DMS53 treated with DMSO at 0.1 percent for 48 hours (cell line): ENCODE measurements around the gene EXT2.

Experiments
- DNase-seq: peaks from one replicate; lab custom pipeline; 2025; ENCODE audit not compliant: unreplicated experiment; lab: John Stamatoyannopoulos, UW

The EXT2 gene

DNA sequence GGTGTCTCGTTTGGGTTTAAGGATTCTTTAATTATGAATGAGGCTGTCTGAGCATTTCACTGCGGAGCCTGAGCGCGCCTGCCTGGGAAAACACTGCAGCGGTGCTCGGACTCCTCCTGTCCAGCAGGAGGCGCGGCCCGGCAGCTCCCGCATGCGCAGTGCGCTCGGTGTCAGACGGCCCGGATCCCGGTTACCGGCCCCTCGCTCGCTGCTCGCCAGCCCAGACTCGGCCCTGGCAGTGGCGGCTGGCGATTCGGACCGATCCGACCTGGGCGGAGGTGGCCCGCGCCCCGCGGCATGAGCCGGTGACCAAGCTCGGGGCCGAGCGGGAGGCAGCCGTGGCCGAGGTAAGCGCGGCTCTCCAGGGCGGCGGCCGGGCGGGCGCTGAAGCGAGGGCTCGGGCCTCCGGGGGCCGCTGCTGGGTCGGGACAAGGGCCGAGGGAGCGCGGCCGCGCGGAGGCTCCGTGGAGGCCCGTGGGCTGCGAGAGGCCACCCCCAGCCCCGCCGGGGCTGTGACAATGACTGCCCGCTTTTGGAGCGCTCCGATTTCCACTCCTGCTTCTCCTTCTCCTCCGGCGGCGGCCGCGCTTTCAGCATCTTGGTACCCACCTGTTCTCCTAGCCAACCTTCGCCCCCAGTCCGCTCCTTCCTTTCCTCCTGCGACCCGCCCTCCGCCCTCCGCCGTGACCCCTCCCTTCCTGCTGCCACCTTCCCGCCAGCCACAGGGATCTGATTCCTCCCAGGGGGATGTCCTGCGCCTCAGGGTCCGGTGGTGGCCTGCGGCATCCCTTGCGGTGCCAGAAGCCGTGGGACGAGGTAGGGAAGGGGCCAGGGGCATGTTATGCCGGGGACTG, at the start of gene EXT2:
Gene EXT2 (plus strand): TSS at position 173 of the 854 bp plus-strand sequence. CDS start 12,035 bp downstream, outside the sequence.
- peak; percentile 59 for DNase-seq

DNA sequence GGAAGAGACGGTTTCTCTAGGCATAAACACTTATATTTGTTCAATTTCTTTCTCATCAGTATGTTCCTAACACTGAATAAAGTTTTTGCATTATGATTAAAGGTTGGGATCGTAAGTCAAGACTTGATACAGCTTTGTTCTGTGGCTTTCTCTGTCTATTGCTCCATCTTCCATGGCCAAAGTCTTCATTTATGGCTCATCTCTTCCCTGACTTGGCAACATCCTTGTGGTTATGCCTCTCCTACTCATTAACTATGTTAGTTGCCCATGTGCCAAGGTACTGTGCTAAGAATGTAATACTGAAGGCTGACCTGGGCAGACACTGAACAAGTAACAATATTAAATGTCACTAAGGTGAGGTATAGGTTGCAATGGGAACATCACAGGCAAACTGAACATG, 49.3 kb upstream of the EXT2 start:
- DNase-seq, result no peak

DNA sequence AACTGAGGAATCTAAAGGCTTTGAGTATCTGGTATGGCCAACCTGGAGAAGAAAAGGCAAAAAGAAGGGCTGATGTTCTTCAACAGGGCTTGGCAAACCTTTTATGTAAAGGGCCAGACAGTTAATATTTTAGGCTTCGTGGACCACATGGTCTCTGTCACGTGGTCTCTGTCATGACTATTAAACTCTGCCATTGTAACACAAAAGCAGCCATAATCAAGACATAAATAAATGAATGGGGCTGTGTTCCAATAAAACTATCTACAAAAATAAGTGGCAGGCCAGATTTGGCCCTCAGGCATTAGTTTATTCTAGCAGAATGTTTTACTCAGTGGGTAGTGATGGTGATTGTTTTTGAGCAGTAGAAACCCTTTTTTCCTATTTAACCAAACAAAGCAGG, 48.2 kb upstream of the EXT2 start:
- DNase-seq, result no peak

DNA sequence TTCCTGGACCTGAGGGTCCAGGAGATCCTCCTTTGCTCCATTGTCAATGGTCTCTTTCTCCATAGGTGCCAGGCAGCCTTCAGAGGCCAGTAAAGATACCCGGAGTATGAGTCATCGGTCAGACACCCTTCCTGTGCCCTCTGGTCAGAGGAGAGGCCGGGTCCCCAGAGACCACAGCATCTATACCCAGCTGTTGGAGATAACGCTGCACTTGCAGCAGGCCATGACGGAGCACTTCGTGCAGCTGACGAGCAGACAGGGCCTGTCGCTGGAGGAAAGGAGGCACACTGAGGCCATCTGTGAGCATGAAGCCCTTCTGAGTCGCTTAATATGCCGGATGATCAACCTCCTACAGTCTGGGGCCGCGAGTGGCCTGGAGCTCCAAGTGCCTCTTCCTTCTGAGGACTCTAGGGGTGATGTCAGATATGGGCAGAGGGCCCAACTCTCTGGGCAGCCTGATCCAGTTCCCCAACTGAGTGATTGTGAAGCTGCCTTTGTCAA, 47.5 kb upstream of the EXT2 start, which contains the start of gene ACCSL:
Gene ACCSL (plus strand): TSS at position 51 of the 501 bp plus-strand sequence. CDS start 56 bp downstream, at position 107.
- no peak for DNase-seq

DNA sequence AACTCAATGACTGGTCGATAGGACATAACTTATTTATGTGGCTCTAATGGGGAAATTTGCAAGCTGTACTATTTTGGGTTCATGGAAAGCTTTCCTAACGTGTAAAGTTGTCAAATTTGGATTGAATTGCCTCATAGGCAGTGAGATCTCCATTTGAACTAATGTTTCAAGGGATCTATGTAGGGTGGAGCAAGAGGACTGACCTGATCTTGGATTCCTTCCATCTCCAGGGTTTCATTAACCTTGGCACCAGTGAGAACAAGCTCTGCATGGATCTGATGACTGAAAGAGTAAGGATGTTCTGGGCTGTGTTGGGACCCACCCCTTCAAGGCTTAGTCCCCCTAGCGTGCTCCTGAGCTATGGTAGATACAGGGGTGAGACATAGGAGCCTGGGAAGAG, 45.6 kb upstream of the EXT2 start:
- DNase-seq, result no peak

DNA sequence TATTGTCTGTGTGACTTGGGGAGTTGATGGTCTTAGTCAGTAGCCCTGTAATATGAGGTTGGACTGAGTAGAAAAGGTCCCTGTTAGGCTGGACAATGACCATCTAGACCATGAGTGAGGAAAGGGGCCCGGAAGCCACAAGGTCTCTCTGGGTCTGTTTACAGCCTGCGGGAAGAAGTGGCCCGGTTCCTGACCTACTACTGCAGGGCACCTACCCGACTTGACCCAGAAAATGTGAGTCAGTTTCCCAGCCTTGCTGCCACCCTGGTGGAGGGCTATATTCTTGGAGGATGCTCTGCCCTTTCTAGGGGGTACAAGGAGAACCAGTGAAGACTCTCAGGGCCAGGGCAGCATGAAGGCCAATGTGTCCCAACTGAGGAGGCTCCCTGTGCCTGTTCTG, 44.3 kb upstream of the EXT2 start:
- DNase-seq, result no peak

DNA sequence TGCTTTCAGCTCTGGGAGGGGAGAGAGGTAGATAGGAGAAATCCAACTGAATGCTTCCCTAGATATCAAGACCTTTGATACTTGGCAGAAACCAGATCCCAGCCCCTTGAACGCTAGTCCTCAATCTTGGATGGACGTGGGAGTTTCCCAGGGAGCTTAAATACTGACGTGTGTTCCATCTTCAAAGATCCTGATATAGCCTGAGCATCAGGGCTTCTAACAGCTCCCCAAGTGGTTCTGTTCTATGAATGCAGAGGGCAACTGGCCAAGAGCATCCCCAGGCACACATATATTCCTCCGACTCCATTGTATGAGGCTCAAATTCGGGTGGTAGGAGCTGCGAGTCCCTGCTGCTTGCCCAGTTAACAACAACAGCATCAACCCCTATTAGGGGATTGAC, 38.1 kb upstream of the EXT2 start:
- no peak for DNase-seq

DNA sequence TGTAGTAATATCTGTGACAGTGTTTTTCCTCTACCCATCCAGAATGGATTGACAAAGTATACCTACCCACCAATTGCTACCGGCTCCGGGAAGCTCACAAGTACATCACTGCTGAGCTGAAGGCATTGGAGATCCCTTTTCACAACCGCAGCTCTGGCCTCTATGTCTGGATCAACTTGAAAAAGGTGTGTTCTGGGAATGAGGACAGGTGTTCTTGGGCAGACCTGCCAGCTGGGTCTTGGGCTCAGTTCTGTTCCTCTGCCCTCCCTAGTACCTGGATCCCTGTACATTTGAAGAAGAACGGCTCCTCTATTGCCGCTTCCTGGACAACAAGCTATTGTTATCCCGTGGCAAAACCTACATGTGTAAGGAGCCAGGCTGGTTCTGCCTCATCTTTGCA, 37.2 kb upstream of the EXT2 start:
- no peak for DNase-seq

DNA sequence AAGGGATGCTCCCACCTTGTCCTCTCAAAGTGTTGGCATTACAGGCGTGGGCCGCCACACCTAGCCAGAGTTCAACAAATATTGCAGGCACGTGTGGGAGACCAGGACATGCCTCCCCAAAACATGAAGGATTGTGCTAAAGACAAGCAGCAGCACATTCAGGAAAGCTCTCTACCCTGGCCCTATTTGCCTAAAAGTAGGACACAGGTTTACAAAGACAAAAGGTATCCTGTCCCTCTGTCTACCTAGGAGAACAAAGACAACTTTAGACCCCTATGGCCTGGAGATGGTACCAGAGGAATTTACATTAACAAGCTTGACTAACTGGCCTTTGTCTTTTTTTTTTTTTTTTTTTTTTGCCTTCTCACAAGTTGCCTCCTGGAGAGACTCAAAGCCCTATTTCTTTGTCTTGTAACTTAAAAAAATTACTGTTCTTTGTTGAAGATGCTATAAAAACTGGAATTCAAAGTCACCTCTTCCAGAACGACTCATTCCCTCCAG, 30.3 kb upstream of the EXT2 start:
- DNase-seq, result no peak

DNA sequence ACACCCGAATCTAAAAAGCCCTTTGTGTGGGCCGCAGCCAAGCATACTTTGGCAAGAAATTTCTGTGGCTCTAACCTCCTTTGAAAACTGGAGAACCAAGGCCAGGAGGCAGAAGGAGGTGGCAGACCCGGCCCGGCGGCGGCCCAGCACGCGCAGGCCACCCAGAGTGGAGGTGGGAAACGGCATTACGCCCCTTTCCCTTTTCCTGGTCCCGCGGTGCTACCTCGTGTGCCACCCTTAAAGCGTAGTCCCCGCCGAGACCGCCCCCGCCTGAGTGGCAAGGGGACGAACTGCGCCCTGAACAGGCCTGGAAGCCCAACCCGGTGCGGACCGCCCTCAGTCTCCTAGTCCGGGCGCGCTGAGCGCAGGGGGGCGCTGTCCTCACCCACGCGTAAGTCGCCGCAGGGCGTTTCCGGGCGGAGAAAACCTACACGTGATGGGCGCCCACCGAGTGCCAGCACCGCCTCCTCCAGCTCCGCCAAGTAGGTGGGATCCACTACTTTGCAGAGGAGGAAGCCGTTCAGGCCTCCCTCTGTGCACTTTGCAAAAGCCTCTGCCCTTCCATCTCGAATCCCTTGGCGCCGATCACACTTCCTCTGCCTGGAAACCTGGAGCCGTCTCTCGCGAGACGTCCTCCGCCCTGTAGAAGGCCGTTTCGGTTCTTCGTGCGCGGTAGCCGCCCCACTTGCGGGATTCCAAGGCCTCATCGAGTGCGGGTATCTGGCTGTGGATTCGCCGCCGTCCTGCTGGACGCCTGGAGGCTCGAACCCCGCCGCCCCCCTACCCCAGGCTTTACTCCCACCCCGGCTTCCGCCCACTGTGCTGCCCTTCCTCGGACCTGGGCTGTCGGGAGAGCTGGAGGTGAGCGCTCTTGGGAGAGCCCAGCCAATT, 29.4 kb upstream of the EXT2 start, which contains the start of gene ACCS:
Gene ACCS (plus strand): TSS at position 430 of the 891 bp plus-strand sequence. CDS start 1,358 bp downstream, outside the sequence.
- DNase-seq, result peak; percentile 60

DNA sequence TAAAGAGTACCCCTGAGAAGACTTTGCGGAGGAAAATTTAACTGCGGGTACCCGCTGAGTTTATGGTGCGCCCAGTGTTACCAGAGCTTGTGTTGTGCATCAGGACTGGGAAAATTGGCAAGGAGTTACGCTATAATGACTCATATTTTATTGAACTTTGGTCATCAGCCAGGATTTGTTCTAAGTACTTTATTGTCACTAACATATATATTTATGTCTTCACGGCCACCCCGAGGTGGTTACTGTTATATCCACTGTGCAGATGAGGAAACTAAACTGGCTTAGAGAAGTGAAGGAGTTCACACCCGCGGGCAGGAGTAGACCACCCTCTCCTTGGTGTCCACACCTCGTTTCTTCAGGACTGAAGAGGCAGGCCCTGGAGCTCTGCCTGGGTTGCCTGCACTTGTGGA, 28.7 kb upstream of the EXT2 start:
- DNase-seq, result peak; percentile 0

DNA sequence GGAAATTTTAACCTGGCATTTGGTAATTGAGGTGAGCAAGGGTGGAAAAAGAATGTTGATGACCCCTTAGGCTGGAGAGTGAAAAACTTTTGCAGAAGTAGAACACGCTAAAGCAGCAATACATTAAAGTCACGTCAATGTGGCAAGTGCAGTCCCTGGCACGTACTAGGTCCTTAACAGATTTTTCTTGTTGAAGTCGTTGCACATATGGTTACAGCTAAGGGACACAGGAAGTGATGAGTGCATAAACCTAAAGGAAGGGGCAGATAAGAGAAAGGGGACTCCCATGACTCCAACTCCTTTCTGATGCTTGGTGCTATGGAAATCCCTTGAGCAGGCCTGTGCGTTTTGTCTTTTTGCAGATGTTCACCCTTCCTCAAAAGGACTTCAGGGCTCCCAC, 28.2 kb upstream of the EXT2 start:
- no peak for DNase-seq

DNA sequence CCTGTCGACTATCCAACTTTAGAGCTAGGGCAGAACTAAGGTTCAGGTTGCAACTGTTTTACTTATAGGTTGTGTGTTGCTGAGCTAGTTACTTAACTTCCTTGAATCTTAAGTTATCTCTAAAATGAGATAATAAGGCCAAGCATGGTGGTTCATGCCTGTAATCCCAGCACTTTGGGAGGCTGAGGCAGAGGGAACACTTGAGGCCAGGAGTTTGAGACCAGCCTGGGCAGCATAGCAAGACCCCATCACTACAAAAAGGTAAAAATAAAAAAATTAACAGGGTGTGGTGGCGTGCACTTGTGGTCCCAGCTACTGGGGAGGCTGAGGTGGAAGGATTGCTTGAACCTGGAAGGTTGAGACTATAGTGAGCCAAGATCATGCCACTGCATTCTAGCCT, 27.3 kb upstream of the EXT2 start:
- no peak for DNase-seq

DNA sequence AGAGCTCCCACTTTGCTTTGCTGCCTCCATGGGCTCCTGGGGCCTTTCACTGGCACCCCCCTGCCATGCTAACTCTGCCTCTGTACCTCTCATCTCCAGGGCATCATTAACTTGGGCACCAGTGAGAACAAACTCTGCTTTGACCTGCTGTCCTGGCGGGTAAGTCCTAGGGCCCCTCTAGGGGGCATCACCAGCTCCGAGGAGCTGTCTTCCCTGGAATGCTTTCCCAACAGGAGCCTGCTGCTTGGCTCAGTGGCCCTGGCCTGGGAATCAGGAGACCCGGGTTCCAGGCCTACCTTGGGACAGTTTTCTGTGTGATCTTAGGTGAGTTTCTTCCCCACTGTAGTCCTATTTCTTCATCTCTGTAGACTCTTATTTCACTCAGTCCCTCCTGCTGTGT, 24.3 kb upstream of the EXT2 start:
- DNase-seq, result no peak

DNA sequence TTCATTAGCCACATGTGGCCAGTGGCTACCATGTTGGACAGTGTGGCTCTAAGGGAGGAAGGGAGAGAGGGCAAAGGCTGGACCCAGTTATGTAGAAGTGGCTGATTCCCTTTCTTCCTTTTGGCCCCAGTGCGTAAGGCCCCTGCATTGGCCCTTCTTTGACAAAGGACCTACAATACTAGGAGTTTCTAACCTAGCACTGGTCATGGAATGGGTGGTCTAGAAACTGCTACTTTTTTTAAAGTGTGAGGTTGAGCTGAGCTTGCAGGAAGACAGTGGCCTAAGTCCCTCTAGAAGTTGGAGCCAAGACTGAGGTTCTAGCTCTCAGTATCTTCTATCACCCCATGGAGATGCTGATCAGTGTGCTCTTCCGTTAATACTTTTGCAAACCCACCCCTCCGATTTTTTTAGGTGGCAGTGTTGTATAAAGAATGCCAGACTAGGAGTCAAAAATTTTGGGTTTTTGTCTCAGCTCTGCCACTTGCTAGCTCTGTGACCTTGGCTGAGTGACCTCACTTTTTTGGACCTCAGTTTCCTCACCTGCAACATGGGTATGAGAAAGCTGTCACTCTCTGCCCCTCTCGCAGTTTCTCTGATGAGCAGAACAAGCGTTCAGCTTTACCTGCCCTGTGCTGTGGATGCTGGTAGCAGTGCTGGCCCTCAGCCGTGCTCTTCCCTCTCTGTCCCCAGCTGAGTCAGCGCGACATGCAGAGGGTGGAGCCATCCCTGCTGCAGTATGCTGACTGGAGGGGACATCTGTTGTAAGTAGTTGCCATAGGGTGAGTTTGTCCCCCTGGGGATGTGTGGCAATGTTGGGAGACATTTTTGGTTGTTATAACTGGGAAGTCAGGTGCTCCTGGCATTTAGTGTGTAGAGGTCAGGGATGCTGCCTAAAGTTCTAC, 22.5 kb upstream of the EXT2 start:
- DNase-seq, result no peak

DNA sequence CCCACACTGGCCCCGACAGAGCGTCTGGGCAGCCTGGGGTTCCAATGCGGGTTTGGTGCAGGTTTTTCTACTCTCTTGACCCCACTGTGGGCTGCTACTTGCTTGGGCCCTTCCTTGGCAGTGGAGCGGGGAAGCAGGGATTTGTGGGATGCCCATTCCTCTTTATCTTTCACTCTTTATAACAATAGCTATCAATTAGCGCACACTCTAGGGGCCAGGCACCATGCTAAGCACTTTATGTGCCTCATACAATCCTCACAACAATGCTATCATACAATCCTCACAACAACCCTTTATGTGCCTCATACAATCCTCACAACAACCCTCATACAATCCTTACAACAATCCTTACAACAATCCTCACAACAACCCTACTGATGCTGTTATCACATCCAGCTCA, 16.7 kb upstream of the EXT2 start:
- DNase-seq, result no peak

DNA sequence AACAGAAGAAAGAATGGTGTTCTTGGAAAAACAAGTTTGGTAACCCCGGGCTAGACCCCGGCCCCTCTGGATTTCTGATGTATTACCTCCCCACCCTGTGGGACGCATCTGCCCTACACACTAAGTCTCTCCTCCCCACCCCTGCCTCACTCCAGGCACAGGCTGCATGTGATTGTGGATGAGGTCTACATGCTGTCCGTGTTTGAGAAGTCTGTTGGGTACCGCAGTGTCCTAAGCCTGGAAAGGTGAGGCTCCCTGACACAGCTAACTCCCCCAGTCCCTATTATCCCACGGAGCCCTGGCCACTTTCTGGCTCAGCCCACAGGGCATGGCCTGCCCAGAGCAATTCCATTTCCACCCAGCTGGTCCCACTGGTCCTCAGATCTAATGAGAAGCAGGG, 16.1 kb upstream of the EXT2 start:
- DNase-seq, result no peak

DNA sequence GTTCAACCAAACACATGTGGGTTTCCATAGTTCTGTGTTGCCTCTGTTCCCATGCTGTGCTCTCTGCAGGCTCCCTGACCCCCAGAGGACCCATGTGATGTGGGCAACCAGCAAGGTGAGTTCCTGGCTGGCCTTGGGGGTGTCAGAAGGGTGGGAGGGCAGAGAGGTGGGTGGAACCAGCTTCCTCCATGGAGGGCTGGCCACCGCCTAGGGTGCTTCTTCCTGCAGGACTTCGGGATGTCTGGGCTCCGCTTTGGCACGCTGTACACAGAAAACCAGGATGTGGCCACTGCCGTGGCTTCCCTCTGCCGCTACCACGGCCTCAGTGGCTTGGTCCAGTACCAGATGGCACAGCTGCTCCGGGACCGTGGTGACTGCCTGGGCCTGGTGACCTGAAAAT, 14.5 kb upstream of the EXT2 start:
- no peak for DNase-seq

DNA sequence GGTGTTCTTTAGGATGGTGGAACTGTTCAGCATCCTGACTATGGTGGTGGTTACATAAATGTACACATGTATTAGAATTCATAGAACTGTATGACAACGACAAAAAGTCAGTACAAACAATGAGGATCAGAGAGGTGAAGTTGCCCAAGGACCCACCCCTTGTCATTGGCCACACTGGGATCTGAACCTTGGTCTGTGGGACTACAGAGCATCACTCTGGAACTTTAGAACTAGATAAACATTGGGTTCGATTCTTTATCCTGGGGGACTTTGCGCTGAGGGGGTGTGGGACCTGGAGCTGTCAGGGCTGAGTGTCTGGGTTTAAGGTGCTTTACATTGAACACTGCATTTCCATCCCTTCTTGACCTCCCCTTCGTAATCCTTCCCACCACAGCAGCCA, 12.8 kb upstream of the EXT2 start:
- no peak for DNase-seq

DNA sequence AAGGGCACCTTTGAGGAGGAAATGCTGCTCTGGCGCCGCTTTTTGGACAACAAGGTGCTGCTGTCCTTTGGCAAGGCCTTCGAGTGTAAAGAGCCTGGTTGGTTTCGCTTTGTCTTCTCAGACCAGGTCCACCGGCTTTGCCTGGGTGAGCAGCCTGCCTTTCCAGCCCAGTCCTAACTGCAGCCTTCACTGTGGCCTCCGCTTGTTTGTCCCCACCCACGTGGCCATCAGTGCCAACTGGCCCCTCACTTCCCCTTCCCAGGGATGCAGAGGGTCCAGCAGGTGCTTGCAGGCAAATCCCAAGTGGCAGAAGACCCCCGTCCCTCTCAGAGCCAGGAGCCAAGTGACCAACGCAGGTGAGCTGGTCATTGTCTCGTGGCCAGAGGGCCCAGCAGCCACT, 12.0 kb upstream of the EXT2 start:
- no peak for DNase-seq
